HG03342 (cell line): ENCODE data around the gene BAIAP2.

Experiments
- ATAC-seq: cut with Tn5 transposase; IDR thresholded peaks from one replicate; pipeline ENCODE4 v1.9.1; 2021; ENCODE audit warnings: mild to moderate bottlenecking, moderate library complexity; ENCODE audit not compliant: unreplicated experiment

Gene BAIAP2

DNA sequence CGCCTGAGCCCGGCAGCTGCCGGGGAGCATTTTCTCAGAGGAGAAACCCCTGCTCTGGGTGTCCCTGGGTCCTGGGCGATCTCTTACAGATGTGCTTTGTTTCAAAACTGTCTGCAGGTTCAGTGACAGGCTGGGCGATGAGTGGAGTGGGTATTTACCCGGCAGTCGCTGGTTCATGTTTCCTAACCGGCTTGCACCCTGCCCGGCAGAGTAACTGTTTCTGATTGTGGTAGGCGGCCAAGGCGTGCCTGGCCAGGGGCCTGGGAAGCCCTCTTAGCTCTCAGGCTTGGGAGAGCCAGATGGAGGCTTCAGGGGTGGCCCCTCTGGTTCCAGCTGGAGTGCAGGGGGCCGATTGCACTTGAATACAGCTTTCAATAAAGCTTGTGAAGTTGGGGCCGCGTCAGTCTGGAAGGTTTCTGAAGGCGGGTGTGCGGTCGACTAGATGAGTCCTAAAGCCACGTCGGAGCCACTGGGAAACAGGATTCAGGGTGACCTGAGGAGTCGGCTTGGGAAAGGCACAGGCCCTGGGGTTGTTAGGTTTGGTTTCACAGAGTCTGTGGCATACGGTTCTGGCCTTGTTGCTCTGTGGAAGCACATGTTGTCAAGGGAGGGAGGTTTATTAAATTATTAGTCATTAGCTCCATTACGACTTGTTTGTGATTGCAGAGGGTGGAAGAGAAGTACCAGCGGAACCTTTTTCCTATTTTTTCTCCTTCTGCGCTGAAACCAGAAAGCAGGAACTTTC is 1.4 kb downstream of the BAIAP2 start:
- ATAC-seq = no peak

DNA sequence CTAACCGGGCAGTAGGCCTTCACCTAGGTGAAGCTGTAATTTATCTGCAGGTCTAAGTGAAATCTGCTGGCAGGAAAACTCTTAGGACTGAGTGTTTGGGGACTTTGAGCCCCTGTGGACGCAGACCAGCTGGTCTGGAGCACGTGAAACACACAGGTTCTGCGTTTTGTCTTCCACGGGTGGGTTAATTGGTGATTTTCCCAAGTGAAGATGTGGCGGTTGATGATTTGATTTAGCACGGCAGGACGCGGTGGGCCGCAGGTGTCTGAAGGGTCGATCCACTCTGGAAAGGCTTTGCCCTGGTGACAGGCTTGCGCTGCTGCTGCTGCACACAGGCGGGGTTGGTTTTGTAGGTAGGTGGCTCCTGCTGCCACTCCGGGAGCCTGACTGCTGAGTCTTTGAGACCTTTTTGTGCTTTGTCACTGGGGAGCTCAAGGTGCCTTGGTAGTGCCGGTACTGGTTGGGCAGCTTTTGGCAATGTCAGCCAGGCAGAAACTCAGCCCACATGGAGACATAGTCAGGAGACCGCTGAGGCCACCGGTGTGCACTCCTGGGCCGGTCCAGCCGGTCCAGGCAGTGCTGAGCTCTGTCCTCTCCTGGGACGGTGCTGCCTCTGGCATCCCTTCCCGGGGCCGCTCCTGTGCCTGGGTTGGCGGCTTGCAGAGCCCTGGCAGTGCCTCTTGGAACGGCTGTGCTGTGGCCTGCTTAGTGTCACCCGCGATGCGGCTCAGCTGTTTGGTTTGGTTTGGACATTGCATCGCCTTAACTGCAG is 2.3 kb downstream of the BAIAP2 start:
- no peak for ATAC-seq

DNA sequence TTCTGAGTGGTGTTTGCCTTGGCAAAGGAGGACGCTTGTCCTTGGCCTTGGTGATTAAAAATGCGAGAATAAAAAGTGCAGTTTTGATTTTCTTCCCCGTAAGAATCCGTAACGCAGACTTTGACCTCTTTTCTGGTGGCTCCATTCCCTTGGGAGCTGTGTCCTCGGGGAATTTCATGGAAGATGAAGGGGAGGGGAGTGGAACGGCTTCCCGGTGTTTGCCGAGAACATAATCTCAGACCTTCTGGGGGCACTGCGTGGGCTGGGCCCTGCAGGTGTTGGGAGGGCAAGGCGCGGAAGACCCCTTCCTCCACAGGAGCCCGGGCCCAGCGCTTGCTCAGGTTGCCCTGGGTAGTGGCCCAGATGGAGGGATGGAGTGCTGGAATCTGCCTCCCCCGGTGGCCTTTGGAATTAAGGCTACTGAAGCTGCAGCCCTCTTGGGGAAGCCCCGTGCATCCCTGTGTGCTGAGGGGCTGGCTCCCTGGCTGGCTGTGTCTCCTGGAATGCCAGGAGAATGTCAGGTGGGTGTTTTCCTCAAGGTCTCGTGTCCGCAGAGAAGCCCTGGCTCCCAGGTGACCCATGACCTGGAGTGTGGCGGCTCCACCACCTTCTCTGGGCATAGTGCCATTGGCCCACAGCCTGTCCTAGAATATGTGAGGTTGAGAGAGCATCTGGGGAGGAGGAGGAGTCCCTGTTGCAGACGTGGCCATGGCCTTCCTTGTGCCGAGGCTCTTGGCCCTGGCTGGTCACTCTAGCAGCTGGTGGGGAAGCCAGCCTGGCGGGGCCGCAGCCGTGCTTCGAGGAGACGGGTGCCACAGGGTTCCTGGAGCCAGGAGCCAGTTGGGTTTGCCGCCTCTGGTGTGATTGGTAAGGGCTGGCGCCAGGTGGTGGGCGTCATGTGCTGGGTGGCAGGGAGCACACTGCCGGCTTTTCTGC is 3.1 kb downstream of the BAIAP2 start:
- no peak for ATAC-seq

DNA sequence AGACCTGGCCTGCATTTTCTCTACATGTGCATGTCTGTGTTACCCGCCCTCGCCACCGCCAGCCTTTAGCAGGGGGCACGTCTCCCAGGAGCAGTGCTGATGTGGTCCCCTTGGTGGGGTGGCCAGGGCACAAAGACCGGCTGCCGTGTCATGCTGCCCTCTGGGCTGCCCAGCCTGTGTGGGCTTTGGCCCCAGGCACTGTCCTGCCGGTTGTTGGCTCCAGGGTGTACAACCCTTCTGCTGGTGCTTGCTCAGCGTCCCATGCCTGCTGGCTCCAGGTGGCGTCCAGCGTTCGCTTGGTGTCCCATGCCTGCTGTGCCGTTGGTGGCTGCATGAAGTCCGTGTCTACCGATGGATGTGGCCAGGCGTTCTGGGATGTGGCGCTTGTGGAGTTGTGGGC is 4.1 kb downstream of the BAIAP2 start:
- ATAC-seq = no peak

DNA sequence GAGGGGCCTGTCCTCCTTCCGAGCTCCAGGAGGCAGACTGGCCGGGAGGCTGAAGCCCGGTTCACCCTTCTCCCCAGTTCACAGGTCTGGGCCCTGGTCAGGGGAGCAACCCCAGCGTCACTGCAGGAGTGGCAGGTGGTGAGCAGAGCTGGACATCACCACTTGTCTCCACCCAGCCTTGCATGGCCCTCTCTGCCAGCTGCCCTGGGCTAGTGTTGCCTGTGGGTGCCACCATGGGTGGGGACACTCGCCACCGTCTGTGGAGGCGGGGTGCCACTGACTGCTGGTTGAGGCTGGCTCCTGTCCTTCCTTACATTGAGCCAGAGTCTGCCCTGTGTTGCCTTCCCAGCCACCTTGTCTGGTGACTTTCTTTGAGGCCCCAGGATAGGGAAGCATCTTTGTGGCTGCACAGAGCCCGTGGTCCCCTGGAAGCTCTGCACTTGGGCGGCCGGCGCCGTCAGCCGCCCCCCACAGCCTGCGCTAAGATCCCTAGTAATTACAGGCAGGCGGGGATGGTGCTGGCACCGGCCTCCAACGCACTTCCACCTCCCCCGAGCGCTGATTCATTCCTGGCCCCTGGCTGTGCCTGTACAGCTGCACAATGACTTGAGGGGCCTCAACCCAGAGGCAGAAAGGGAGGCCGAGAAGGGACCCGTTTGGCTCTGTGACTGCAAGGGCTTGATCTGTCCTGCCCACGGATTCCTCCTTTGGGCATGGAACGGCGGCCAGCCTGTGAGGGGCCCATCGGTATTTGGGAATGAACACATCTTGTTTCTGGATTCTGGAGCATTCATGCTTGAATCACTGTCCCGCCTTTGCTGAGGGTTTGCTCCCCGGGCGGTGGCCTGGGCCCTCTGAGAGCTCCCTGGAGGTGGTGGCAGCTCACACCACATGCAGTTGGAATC is 5.2 kb downstream of the BAIAP2 start:
- ATAC-seq = no peak

DNA sequence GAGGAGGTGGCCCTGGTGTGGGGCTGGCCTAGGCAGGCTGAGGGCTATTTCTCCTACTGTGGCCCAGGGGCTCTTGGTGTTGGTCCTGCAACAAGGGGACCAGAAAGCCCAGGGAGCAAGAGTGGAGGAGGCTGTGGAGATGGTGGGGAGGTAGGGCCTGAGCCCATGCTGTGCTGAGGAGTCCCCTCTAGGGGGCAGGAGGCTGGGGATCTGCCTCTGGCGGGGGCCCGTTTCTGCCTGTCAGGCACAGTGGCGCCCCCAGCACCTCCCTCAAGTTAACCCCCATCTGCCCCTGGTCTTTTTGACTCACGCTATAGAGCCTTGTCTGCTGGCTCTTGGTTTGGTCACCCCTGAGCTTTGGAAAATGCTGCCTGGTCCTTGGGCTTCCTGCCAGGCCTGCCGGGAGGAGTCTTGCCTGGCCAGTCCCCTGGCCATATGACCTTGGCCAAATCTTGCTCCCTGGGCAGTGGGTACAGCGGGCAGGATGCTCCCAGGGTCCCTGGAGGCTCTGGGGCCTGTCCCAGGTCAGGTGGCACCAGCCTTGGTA is 5.9 kb downstream of the BAIAP2 start:
- no peak for ATAC-seq

DNA sequence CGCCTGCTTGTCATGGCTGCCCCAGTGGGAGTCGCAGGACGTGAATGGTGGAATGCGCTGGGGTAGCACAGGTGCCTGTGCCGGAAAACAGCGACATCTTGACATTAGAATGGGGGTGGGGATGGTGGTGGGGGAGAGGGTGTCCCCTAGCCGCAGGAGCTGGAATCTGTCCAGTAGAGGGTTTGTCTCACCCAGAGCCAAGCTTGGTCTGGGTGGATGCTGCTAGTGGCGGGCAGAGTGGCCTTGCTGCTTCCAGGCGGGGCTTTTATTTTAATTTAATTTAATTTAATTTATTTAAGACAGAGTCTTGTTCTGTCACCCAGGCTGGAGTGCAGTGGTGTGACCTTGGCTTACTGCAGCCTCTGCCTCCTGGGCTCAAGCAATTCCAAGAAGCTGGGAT is 7.7 kb downstream of the BAIAP2 start:
- no peak for ATAC-seq

DNA sequence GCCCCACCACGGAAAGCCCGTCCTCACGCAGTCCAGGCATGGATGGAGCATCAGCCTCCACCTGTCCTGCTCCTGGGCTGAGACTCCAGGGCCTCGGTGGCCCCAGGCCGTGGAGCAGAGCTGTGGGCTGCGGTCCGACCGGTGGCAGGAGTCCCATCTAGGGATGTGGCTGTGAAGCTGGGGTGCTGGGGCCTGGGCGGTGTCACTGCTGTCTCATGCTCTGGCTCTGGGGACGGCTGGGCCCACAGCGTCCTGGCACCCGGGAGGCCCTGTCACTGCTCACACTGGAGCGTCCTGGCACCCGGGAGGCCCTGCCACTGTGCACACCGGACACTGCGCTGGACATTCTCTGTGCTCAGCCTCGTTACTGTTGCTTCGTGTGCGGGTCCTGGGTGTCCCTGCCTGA is 8.4 kb downstream of the BAIAP2 start:
- no peak for ATAC-seq

DNA sequence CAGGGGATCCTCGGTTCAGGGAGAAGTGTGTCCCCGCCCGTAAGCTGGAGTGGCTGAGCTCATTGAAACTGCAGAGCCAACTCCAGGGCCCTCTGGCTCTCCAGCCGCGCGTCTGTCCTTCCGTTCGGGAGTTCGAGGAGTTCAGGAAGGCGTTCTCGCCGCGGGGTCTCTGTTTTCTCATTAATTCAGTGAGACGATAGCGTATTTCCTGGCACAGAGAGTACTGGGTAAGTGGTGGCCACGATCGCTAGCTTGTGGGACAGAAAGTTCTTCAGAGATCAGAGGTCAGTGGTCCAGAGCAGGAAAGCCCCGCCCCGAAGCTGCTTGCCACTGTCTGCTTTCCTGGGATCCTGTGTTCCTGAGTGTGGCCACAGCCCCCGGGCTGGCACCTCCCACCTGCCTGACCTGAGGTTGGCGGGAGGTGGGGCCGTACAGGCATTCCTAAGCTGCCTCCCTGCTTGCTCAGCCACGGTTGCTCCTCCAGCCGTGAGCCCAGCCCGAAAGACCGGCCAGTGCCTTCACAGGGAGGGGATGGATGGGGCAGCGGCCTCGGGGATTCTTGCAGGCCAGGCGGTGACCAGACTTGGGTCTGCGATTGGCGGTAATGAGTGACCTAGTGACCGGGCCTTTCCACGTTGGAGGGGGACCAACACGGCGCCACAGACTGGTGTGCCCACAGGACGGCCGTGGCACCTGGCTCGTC is 8.9 kb downstream of the BAIAP2 start:
- no peak for ATAC-seq

DNA sequence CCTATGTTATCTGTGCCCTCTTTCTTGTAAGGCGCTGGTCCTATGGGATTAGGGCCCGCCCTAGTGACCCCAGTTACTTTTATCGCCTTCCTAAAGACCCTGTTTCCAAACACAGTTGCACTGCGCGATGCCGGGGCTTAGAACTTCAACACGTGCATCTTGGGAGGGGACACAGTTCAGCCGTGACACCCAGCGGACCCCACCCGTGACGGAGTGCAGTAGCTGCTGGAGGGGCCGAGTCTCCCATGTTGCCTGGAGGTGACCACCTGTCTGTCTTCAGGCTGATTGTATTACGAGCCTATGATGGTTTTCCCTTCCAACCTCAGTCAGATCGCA is 9.4 kb downstream of the BAIAP2 start:
- ATAC-seq = no peak

DNA sequence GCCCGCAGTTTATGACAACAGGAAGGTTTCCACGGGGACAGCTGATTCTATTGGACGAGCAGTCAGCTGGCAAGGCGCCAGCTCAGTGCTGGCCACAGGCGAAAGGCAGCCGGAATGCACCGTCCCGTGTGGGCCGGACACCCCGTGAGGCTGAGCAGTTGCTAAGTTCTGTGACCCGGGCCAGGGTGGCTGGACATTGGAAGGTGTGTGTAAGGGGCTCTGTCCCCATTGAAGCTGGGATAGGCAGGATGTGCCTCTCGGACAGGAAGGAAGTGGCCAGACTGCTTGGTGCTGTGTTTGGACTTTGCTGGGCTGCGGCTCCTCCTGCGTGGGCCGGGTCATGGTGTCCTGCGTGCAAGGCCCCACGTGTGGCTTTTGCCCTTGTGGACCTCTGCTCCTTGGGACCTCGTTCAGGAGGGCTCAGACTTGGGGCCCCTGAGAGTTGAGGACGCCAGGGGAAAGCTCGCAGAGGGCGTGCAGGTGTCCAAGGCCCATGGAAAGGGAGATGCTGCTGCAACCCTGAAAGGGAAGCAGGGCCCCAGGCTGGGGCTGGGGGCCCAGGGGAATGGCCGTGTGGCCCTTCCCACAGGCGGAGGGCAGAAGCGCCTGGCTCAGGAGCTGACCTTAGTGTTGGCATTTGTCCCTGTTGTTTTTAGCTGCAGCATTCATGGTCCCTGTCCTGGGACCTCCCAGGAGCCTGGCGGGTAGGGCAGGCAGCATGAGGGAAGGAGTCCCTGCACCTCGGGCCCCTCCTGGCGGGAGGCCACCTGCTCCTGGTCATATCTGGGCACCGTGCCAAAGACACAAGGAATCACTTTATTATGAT is 10.0 kb downstream of the BAIAP2 start:
- no peak for ATAC-seq

DNA sequence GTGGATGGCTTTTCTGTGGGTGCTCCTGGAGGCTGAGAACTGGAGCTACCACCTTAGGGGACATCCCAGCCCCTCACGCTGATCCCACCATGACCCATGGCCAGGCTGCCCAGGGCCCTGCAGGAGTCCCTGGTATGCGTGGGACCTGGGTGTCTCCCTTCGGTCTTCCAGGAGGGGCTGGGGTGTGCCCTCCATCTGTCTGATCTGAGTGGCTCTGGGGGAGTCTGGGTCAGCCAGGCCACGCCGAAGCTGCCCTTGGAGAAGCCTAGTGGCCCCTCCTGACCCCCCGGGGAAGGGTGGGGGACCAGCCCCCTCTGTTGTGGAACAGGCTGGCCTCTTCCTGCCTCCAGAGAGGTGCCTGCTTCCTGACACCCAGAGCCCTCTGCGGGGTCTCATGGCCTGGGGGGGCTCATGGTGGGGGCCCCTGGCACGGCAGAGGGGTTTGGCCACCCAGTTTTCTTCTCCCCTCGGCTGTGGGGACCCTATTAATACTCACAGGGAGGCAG is 10.7 kb downstream of the BAIAP2 start:
- ATAC-seq = no peak

DNA sequence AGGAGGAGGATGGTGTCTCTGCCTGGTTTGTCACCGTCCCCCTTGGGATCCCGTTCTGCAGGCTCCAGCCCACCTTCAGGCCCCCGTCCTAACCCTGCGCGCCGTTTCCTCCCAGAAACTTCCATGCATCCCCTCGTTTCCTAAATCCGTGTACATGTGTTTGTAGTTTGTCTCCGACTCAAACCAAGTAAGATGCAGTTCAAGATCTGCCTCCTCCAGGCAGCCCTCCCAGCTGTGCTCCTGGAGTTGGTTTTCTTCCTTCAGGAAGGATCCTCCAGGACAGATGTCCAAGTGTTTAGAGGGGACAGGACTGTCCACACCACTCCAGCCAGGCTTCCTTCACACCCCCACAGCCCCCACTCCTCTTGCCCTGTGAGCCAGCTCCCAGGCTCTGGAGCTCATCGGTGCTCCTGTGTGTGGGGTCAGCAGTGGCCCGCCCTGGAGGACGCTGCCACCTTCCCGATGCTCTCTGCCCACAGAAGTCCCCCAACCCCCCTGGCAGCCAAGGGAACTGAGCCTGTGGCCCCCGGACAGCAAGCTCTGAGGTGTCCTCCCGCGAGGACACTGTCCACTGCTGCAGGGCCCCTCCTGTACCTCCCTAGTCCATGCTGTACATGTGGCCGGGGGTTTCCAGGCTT is 11.3 kb downstream of the BAIAP2 start:
- no peak for ATAC-seq

DNA sequence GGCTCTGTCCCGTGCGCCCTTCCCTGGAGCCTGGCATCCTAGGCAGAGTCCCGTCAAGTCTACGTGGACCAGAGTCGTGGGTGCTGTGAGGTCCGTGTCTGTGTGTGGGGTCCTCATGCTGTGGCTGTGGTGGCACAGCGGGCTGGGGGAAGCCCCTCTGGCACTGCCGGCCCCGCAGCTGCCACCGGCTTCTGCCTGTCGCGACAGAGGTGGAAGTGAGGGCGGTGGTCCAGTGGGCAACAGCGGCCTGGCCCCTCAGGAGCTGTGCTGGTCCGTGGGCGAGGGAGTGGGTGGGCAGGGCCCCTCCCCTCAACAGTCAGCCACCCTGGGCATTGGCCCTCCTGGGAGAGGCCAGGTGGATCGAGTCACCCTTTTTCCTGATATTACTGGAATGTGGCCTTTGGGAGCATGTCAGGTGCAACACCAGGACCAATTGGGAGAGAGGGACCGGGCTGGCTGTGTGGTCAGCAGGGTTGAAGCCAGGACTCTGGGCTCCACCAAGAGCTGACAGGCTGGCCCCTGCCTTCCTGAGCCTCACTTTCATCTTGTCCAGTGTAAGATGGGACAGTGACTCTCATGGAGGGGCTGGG is 11.9 kb downstream of the BAIAP2 start:
- ATAC-seq = no peak

DNA sequence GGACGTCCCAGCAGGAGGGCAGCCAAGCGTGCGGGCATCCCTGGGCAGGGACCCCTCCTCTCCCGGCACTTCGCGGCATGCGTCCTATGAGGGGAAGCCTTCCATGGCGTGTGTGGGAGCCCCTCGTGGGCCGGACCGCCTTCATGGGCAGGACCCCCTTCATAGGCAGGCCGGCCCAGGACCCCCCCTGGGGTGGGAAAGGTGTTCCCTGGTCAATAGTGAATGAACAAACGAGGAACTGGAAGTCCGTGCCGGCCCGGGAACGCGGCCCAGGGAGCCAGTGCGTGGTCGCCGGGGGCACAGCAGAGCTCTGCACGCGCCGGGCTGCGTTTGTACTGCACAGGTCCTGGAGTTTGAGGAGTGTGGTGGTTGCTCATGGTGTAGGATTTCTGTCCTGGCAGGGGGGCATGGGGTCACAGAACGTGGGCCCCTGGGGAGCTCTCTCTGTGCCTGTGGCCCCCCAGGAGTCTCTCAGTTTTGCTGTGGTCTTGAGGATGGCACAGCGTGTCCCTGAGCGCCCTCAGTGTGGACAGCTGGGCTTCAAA is 13.9 kb downstream of the BAIAP2 start:
- ATAC-seq = no peak

DNA sequence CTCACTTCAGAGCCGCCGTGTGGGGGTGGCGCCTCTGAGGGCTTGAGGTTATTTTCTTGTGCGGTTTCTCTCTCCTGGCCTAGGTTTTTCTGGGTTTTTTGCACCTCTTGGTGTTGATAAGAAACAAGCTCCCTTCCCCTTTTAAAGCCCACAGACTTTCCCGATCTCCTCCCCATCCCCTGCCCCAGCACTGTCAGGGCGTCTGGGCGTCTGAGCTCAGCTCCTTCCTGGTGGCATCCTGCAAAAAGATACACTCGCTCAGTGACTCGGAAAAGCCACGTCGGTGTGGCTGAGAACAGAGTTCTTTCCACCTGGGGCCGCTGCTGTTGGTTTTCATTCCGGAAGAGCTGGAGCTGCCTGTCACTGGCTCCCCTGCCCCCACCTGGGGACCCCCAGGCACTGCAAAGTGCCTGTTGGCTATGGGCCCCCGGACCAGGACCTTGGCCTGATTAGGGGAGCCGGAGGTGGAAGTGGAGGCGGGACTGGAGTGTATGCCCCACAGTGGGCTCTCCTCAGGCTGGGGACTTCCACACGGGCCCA is 14.5 kb downstream of the BAIAP2 start:
- ATAC-seq = no peak

DNA sequence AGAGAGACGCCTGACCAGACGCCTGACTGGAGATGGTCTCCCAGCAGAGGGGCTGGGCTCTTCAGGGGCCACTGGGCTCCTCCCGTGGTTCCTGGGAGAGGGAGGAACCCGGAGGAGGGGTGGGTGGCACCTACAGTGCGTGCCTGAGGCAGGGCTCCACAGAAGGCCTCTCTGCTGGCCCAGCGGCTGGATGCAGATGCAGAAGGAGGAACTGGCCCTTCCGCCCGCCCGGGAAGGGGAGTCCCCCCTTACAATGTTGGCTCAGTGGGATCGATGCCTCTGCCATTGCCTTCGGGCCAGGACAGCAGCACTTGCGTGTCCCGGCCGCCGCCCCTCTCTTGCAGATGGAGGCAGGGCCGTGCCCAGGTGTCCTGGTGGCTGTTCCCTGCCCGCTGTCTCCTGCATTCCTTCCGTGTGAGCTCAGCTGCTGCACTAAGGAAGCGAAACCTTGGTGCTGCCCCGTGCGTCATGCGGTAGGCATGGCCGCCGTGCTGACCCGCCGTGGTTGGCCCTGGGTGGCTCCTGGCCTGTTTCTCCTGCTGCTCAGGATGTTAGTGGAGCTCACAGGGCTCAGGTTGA is 15.1 kb downstream of the BAIAP2 start:
- no peak for ATAC-seq
